GM21381 (cell line): ENCODE data around the gene KPTN.

Experiments
- ATAC-seq: cut with Tn5 transposase; IDR thresholded peaks from one replicate; pipeline ENCODE4 v1.9.1; 2021; ENCODE audit warnings: mild to moderate bottlenecking, moderate library complexity; ENCODE audit not compliant: unreplicated experiment

Gene KPTN

DNA sequence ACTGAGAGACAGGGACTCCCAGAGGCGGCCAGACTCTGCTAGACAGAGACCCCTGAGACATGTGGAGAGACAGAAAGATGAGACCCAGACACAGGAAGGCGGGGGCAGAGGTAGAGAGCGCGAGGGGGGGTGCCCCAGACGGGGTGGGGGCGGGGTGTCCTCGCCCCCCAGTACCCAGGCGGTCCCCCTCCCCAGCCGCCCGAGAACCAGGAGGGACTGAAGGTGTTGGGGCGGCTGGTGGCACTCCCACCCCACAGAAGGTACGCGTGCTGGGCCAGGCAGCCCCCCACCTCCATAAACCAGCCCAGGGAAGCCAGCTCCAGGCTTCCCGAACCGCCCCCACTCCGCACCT is 12.7 kb downstream of the KPTN start:
- no peak for ATAC-seq

DNA sequence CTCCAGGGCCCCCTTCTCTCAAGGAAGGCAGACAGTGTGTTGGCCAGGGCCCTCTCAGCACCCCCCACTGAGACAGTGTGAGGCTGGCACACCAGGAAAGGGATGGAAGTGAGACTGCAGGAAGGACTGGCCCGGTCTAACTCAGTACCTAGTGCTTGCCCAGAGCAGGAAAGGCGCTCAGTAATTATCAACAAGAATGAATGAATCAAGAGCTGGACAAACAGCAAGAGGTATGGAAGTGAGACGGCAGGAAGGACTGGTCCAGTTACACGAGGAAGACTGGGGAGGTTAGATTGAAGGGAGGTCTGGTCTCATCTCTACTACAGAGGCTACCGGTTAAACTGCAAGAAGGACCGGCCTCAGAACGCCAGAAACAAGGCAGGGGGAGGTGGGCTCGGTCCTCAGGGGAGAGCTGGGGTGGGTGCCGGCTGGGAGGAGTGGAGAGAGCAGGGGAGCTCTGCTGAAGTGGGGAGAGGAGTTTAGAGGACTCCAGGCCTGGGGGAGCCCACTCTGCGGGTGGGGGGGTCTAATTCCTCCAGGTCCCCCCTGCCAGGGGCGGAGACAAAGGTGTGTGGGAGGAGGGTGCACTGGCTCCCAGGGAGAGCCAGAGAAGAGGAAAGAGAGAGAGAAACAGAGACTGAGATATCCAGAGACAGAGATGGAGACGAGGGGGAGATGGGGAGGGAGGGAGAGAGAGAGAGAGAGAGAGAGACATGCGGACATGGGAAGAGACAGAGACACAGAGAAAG is 13.4 kb downstream of the KPTN start:
- ATAC-seq, result no peak

DNA sequence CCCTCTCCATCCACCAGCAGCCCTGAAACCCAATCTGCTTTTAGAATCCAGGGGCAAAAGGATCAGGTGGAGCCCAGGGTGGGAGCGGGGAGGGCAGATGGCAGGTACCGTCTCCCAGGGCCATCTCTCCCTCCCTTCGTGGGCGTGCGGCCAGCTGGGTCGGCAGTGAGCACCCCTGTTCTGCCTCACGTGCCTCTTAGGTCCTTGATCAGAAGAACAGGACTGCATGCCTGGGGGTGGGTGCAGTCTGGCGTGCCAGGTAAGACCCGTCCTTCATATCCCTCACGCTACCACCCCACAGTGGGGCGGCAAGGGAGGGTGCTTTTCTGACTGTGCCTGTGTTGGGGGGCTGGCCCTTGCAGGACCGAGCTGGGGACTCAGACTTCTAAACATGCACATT is 14.3 kb downstream of the KPTN start:
- no peak for ATAC-seq

DNA sequence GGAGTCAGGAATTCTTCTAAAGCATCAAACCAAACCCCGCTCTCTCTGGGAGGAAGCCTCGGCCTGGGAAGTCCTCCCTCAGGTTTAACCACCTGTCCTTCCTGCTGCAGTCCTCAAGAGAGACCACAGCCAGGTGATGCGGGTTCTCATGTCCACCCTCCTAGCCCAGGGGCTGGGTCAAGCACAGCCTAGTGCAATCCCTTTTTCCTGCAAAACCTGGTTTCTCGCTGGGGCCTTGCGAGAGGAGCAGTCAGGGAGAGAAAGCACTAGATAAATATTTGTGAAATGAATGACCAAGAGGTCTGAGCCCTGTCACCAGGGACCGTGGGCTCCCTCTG is 14.7 kb downstream of the KPTN start:
- no peak for ATAC-seq

DNA sequence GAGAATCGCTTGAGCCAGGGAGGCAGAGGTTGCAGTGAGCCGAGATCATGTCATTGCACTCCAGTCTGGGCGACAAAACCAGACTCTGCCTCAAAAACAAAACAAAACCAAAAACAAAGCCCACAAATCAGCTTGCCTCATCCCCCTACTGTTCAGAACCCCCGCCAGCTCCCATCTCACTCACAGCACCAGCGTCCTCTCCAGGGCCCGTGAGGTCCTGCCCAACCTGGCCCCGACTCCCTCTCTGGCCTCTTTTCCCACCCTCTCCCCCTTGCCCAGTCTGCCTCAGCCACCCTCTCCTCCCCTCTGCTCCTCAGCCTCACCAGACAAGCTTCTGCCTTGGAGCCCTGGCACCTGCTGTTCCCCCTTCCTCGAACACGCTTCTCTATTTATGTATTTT is 16.1 kb downstream of the KPTN start:
- no peak for ATAC-seq

DNA sequence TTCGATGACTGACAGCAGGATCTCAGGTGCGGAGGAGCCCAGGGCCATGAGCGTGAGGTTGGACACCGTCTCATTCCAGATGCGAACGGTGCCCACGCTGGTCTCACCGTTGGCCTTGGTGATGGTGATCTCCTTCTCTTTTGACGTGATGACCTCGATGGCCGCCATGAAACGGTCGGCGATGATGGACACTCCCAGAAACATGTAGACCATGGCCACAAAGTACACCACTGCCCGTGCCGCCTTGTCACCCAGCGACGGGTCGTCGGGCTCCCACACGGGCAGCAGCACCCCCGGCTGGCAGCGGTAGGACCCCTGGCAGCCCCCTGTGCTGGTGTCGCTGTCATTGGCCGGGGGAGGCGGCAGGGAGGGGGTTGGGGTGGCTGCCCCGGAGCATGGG is 18.1 kb downstream of the KPTN start:
- no peak for ATAC-seq

DNA sequence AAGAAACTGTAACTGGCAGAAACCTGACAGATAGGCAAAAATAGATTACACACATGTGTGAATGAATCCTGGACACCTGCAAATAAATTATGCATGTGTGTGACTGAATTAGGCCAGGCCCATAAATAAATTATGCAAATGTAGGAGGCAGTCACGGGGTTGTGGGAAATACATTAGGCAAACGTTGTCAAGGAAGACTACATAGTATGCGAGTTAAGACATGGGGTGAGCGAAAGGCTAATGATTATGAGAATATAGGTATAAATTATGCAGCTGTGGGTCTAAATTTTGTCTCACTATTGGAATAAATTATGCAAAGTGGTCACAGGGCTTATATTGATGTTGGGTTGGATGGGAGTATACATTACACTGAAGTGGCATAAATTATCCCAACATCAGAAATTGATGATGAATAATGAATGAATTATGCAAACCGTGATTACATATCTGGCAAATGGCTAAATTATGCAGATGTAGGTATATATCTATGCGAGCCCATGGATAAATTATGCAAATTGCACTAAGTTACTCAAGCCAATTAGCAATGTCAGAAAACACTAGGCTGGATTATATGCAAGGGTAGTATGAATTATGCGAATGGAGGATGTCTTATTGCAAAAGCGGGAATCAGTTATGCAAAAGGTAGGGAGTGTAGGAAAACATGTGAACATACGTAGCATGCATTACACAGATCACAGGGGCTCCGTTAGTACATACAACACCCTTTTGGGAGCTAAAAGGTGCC is 19.2 kb downstream of the KPTN start:
- ATAC-seq, result no peak

DNA sequence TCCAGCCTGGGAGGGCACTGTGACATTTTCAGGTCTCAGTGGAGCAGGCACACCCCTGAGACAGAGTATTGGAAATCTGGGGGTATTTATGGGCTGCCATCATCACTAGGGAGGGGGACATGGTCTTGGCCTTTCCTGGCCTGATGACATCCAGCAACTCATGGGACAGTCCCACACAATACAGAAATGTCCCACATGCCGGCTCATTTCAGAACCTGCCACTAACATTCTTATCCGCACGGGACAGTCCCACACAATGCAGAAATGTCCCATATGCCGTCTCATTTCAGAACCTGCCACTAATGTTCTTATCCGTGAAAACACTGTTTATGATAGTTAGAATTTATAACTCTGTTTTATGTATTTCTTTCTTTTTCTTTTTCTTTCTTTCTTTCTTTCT is 22.1 kb downstream of the KPTN start:
- ATAC-seq, result no peak

DNA sequence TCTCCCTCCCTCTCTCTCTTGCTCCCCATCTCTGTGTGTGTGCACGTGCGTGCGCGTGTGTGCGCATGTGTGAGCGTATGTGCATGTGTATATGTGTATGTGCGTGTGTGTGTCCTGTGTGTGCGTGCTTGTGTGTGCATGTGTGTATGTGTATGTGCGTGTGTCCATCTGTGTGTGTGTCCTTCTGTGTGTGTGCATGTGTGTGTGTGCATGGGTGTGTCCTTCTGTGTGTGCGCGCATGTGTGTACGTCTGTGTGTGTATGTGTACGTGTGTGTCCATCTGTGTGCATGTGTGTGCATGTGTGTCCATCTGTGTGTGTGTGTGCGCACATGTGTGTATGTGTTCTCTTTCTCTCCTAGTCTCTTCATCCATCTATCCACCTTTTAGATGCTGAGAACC is 24.5 kb downstream of the KPTN start:
- ATAC-seq, result no peak

DNA sequence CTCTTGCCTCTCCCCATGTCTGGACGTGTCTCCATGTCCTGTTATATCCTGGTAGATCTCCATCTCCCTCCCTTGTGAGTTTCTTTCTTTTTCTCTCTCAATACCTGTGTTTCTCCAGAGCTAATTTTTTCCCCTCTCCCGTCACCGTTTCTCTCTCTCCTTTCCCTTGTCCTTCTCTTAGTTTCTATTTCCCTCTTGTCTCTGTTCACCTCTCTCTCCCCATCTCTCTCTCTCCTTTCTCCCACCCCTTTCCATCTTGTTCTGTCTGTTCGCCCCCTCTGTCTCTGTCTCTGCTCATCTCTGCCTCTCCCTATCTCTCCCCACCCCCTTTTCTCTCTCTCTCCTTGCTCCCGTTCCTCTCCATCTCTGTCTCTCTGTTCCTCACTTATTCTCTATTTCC is 25.3 kb downstream of the KPTN start:
- no peak for ATAC-seq

DNA sequence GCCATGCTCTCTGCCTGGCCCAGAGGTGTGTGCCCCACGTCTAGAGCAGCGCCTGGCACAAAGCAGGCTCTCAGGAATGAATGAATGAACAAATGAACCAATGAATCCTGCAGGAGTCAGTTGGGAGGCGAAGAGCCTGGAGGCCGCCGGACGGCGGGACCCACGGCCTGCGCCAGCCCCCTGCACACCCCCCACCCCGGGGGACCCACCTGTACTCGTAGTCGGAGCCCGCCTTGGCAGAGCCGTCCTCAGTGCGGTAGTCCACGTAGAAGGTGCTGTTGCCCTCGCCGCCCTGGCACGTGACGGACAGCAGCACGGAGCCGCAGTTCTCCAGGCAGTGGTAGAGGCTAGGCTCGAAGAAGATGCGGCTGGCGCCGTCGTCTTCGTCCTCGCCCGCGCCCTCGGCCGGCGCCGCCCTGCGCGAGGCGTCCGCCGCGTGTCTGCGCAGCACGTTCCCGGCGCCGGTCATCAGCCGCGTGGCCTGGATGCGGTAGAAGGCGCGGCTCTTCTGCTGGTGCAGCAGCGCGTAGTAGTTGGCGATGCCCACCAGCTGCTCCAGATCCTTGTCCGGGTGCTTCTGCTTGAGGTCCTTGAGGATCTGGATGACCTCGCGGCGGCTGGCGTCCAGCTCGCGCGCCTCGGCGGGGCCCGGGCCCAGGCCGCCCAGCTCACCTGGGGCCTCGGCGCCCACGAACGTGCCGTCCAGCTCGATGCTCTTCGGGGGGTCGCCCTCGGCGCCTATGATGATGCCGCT is 27.1 kb downstream of the KPTN start:
- no peak for ATAC-seq

DNA sequence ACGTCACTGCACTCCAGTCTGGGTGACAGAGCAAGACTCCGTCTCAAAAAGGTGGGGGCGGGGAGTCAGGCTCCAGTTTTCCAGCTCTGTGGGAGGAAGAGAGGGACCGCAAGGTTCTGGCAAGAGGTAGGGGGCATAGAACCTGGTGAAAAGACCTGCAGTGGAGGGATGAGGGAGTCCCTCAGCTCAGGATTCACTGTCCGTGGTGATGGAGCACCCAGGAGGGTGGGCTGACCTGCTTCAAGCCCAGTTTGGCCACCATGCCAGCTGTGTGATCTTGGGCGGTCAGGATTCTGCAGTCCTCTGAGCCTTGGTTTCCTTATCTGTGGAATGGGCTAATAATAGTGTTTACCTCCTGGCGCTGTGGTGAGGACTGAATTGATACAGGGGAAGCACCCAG is 33.5 kb downstream of the KPTN start:
- no peak for ATAC-seq

DNA sequence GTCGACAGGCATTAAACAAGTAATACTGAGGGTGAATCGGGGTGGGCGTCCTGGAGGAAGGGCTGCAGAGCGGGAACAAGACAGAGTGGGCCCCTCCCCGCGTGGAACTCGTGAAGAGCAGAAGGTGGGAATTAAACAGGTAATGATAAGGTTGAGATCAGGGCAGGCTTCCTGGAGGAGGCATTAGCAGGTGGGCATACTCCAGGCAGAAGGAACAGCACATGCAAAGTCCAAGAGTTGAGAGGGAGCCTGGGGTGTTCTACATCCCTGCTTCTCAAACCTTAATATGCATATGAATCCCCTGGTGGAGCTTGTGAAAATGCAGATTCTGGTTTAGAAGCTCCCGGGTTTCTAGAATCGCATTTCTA is 35.7 kb downstream of the KPTN start:
- no peak for ATAC-seq

DNA sequence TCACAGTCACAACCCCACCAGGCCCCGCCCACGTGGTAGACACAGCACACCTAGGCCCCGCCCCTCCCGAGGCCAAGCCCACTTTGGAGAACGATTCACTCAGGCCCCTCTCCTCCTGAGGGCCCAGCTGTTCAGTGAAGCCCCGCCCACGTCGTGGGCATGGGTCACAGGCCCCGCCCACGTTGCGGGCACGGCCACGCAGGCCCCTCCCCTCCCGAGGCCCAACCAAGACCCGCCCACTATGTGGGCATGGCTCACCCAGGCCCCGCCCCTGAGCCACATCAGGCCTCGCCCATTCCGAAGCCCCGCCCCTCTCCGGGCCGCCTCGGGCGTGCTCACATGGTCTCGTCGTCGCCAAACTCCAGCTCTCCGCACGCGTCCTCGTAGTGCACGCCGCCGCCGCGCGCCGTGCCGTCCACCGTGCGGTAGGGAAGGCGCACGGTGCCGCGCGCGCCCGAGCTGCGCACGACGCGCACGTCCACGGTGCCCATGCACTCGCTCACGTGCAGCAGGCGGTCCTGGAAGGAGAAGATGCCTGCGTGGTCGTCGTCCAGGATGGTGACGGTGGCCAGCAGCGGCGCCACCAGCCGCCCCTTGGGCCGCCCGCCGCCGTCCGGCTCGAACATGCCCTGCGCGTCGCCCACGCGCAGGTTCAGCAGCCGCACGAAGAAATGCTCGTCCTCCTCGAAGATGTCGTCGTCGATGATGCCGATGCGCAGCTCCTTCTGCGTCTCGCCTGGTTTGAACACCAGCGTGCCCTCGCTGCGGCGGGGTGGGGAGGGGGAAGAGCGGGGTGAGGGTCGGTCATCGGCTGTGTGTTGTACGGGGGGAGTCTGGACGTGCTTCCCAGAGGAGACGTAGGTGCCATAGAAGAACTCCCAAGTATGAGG is 36.3 kb downstream of the KPTN start:
- no peak for ATAC-seq

DNA sequence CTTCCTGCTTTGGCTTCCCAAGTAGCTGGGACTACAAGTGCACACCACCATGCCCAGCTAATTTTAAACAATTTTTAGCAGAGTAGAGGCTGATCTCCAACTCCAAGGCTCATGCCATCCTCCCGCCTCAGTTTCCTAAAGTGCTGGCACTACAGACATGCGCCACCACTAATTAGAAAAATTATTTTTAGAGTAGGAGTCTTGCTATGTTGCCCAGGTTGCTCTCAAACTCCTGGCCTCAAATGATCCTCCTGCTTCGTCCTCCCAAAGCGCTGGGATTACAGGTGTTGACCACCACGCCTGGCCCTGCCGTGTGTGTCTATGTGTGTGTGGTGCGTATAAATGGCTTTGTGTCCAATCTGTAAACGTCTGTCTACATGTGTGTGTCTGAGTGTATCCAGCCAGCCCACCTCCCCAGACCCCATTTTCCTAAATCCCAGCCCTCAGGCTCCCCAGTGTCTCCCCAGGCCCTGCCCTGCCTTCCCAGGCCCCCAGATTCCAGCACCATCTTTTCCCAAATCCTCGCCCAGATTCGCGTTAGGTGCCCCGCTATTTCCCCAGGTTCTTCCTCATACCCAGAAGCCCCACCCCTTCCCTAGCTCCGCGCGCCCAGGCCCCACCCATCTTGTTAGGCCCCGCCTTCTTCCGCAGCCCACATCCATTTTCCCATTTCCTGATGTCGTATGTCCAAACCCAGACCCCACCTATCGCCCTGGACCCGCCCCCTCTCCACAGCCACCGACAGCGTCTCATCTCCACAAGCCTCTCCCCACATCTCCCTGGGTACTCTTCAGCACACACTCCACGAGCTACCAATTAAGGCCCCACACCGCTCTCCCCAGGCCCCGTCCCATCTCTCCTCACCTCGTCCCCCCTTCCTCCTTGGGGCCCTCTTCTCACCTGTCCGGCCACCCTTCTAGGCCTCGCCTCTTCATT is 37.2 kb downstream of the KPTN start:
- ATAC-seq, result no peak

DNA sequence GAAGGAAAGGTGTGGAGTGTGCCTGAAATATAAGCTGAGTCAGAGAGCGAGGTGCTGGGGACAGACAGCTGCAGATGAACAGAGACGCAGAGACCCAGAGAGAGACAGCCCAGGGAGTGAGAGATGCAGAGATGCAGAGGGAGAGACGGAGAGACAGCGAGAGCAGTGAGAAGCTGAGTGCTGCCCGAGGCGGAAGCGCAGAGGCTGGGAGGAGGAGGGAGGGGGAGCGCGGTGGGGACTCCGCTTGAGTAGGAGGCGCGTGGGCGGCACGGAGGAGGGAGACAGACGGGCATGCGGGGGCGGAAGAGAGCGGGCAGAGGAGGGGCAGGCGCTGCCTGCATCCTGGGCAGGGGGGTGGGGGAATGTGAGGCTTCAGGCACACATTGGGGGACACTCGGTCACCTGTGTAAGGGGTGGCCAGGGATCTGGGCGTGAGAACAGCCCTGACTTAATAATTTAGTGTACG is 38.0 kb downstream of the KPTN start:
- ATAC-seq, result no peak

DNA sequence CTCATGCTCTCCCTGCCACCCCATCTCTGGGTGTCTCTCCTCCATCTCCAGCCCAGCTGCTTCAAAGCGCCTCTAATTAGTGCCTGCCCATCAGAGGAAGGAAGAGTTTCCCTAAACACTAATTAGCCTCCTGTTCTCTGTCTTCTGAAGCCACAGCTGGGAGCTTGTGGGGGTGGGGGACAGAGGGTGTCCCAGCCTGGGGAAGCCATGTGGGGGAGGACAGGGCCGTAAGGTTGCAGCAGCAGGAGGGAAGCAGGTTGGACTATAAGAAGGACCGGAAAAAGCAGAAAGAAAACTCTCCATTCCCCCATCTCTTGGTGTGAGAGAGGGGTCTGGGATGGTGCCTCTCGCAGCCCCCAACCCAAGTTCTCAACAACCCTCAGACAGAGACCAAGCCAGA is 38.5 kb downstream of the KPTN start:
- ATAC-seq, result no peak

DNA sequence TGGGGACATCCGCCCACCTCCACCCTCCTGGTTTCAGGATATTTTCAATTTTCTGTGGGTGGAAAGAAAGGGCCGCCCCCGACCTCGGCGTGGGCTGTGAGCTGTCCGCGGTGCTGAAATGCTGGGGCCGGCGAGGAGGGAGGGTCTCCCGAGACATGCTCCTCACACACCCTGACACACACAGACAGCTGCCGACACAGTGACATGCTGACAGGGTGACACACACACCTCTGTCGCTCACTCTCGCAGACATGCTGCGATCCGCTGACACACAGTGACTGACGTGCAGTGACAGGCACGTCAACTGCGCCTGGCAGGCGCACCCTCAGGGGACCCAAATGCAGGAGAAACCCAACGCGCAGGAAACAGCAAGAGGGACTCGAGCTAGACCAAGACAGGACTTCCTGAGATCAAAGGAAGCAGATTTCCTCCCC is 39.6 kb downstream of the KPTN start:
- ATAC-seq, result no peak

DNA sequence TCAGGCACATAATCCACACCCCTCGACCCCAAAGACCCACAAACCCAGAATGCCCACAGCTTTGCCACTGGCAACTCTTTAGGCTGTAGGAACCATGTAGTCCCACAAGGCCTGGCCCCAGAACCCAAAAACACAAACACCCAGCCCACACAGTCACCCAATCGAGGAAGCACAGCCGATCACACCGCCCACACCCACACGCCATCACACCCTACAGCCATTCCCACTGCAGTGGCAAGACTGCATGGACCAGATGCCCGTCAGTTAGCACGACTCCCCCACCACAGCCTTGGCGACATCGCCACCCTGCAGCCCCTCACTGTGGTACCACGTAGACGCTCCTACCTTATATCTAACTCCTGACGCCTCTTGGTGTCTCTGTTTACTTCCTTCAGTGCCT is 40.7 kb downstream of the KPTN start:
- no peak for ATAC-seq

DNA sequence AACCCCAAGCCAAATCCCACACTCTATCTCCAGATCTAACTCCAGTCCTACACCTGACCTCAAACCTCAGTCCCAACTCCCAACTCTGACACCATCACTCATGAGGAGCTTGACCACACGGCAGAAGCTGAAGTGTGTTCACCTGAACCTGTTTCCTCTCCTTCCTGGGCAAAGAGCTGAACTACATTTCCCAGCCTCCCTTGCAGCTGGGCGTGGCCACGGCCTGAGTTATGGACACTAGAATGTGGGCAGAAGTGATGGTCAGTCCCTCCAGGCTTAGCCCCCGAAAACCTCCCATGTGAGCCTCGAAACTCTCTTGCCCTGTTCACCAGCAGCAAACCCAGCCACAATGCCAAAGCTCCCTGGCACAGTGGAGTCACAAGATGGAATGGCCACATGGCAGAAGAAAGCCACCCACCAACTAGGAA is 45.2 kb downstream of the KPTN start:
- ATAC-seq, result no peak
